H9 (cell line): ENCODE measurements around the gene NT5DC1. TPM values are rescaled to one million over a fixed set of nuclear protein-coding genes. Genes with fewer than 3 reads are reported as not detected.
A peak's percentile ranks its signal among the peaks of the same experiment; 100 is the strongest.

Experiments used
- DNase-seq: peaks from one replicate; pipeline ENCODE4 v3.0.0-alpha.2; 2017
- H2AFZ ChIP-seq: one replicate; pipeline ENCODE4 v1.6.1; 2013; ENCODE audit warnings: mild to moderate bottlenecking, low read length, control low read depth, moderate library complexity
- H2AK5ac ChIP-seq: 2 replicates; pipeline ENCODE4 v1.6.1; 2013; ENCODE audit warnings: low read length, control low read depth, mixed read lengths; ENCODE audit not compliant: insufficient read length
- H2BK120ac ChIP-seq: one replicate; pipeline ENCODE4 v1.6.1; 2013; ENCODE audit warnings: low read depth, mild to moderate bottlenecking, low read length, control low read depth, inconsistent platforms; ENCODE audit not compliant: poor library complexity, severe bottlenecking
- H2BK12ac ChIP-seq: 2 replicates; pipeline ENCODE4 v1.6.1; 2013; ENCODE audit warnings: low read length, control low read depth, mixed read lengths, low read depth; ENCODE audit not compliant: insufficient read length
- H2BK15ac ChIP-seq: 2 replicates; pipeline ENCODE4 v1.6.1; 2013; ENCODE audit warnings: low read depth, low read length, control low read depth
- H2BK20ac ChIP-seq: one replicate; pipeline ENCODE4 v1.6.1; 2013; ENCODE audit warnings: low read depth, mild to moderate bottlenecking, low read length, control low read depth, inconsistent platforms; ENCODE audit not compliant: poor library complexity, severe bottlenecking
- H2BK5ac ChIP-seq: 2 replicates; pipeline ENCODE4 v1.6.1; 2013; ENCODE audit warnings: low read length, control low read depth, mixed read lengths; ENCODE audit not compliant: insufficient read length
- H3K14ac ChIP-seq: 2 replicates; pipeline ENCODE4 v1.6.1; 2013; ENCODE audit warnings: low read length, control low read depth; ENCODE audit not compliant: insufficient read depth
- H3K18ac ChIP-seq: 2 replicates; pipeline ENCODE4 v1.6.1; 2013; ENCODE audit warnings: low read depth, mild to moderate bottlenecking, mixed read lengths, low read length, control low read depth; ENCODE audit not compliant: insufficient read length
- H3K23ac ChIP-seq: 2 replicates; pipeline ENCODE4 v1.6.1; 2013; ENCODE audit warnings: low read length, control low read depth, mixed read lengths, low read depth; ENCODE audit not compliant: insufficient read length
- H3K23me2 ChIP-seq: 2 replicates; pipeline ENCODE4 v1.6.1; 2013; ENCODE audit warnings: low read depth, mild to moderate bottlenecking, mixed read lengths, low read length, control low read depth; ENCODE audit not compliant: insufficient read length, poor library complexity, severe bottlenecking
- H3K27ac ChIP-seq: 2 replicates; pipeline ENCODE4 v1.5.1; 2013; ENCODE audit warnings: low read length, control low read depth, mixed read lengths, low read depth; ENCODE audit not compliant: insufficient read length
- H3K27me3 ChIP-seq: 2 replicates; pipeline ENCODE4 v1.6.1; 2013; ENCODE audit warnings: low read length, control low read depth, inconsistent platforms; ENCODE audit not compliant: insufficient read depth
- H3K4ac ChIP-seq: 2 replicates; pipeline ENCODE4 v1.6.1; 2013; ENCODE audit warnings: low read depth, mild to moderate bottlenecking, control low read depth, inconsistent platforms, low read length, moderate library complexity
- H3K4me1 ChIP-seq: 2 replicates; pipeline ENCODE4 v1.6.1; 2013; ENCODE audit warnings: low read length, control low read depth, inconsistent platforms; ENCODE audit not compliant: insufficient read depth
- H3K4me2 ChIP-seq: 2 replicates; pipeline ENCODE4 v1.6.1; 2013; ENCODE audit warnings: low read length, control low read depth, mixed read lengths; ENCODE audit not compliant: insufficient read length, insufficient read depth
- H3K56ac ChIP-seq: 2 replicates; pipeline ENCODE4 v1.6.1; 2013; ENCODE audit warnings: low read depth, mild to moderate bottlenecking, mixed read lengths, low read length, control low read depth; ENCODE audit not compliant: insufficient read length
- H3K79me1 ChIP-seq: 2 replicates; pipeline ENCODE4 v1.6.1; 2013; ENCODE audit warnings: low read depth, mild to moderate bottlenecking, moderate library complexity, low read length, control low read depth, inconsistent platforms; ENCODE audit not compliant: insufficient read depth, poor library complexity, severe bottlenecking
- H3K79me2 ChIP-seq: 2 replicates; pipeline ENCODE4 v1.6.1; 2013; ENCODE audit warnings: low read length, control low read depth, inconsistent platforms; ENCODE audit not compliant: insufficient read depth
- H3K9ac ChIP-seq: 2 replicates; pipeline ENCODE4 v1.6.1; 2013; ENCODE audit warnings: low read length, control low read depth, mixed read lengths; ENCODE audit not compliant: insufficient read length; ENCODE audit errors: extremely low read depth
- H3K9me3 ChIP-seq: one replicate; pipeline ENCODE4 v1.6.1; 2013; ENCODE audit warnings: low read depth, low read length, inconsistent platforms; ENCODE audit not compliant: control insufficient read depth
- H3T11ph ChIP-seq: one replicate; pipeline ENCODE4 v1.6.1; 2013; ENCODE audit warnings: mild to moderate bottlenecking, low read length, control low read depth, inconsistent platforms
- H4K20me1 ChIP-seq: one replicate; pipeline ENCODE4 v1.6.1; 2013; ENCODE audit not compliant: control insufficient read depth, insufficient read length, insufficient read depth
- H4K5ac ChIP-seq: 2 replicates; pipeline ENCODE4 v1.6.1; 2013; ENCODE audit warnings: low read depth, mild to moderate bottlenecking, mixed read lengths, low read length, control low read depth; ENCODE audit not compliant: insufficient read length
- H4K8ac ChIP-seq: replicated peaks from 2 replicates; pipeline ENCODE4 v1.6.1; 2013; ENCODE audit warnings: low read length, control low read depth, mixed read lengths, low read depth; ENCODE audit not compliant: insufficient read length
- H4K91ac ChIP-seq: 2 replicates; pipeline ENCODE4 v1.6.1; 2013; ENCODE audit warnings: low read depth, mild to moderate bottlenecking, moderate library complexity, mixed read lengths, low read length, control low read depth; ENCODE audit not compliant: insufficient read length
- H3K27ac Mint-ChIP-seq, 3 experiments: 2 replicates in 2 of 3; 3 replicates in 1 of 3; pipeline ENCODE4 v1.8.0; 2020 to 2021; ENCODE audit warnings: mixed read lengths in 3 of 3, mild to moderate bottlenecking in 1 of 3, moderate library complexity in 1 of 3
- H3K27me3 Mint-ChIP-seq: 2 replicates; pipeline ENCODE4 v1.8.0; 2021; ENCODE audit warnings: low read depth, mild to moderate bottlenecking, moderate library complexity, mixed read lengths
- H3K36me3 Mint-ChIP-seq, 3 experiments: 2 replicates in 2 of 3; 3 replicates in 1 of 3; pipeline ENCODE4 v1.8.0; 2020 to 2021; ENCODE audit warnings: low read depth in 3 of 3, mixed read lengths in 3 of 3; ENCODE audit not compliant: insufficient read depth in 1 of 3
- H3K4me1 Mint-ChIP-seq, 2 experiments: 2 replicates each; pipeline ENCODE4 v1.8.0; 2020; ENCODE audit warnings: mixed read lengths in 2 of 2
- H3K4me3 Mint-ChIP-seq, 2 experiments: 2 replicates in 1 of 2; 3 replicates in 1 of 2; pipeline ENCODE4 v1.8.0; 2020 to 2021; ENCODE audit warnings: mild to moderate bottlenecking in 2 of 2, mixed read lengths in 2 of 2, moderate library complexity in 1 of 2
- H3K9me3 Mint-ChIP-seq, 2 experiments: 2 replicates in 1 of 2; 3 replicates in 1 of 2; pipeline ENCODE4 v1.8.0; 2020; ENCODE audit warnings: mild to moderate bottlenecking in 2 of 2, mixed read lengths in 2 of 2, moderate library complexity in 1 of 2
- CTCF ChIP-seq: fragments of 200-600 bp; sonication (generic); conservative IDR thresholded peaks from 3 replicates; pipeline ENCODE4 v1.8.0; 2021; ENCODE audit warnings: antibody characterized with exemption, mild to moderate bottlenecking
- WGBS: extraction: QIAGEN DNeasy Blood & Tissue Kit; methylation state at CpG from one replicate; pipeline ENCODE4 v1.1.7; 2013; ENCODE audit warnings: missing lambda C conversion rate, low lambda C conversion rate, mixed read lengths; ENCODE audit not compliant: insufficient read length; ENCODE audit errors: extremely low coverage; 5-methylcytosine and 5-hydroxymethylcytosine counted together
- total RNA-seq: library from RNA; stranded (reverse); gene quantifications from 2 replicates; pipeline ENCODE4 v1.2.1, GENCODE V29; 2021

Gene NT5DC1
- total RNA-seq, 1 experiment from 2014 or later: 64.9 TPM

- H3K27ac Mint-ChIP-seq: peak overlapping the region in 2 of 3 experiments; percentile 32 to 91; a peak in 2 of 7 replicates
Observed at GRCh38 chr6:116156405-116157326, 56.0 kb downstream of the NT5DC1 start.

More at GRCh38 chr6:116156405-116157326, 56.0 kb downstream of the NT5DC1 start:
- Histone ChIP-seq H3K9ac (no peak overlapping the region), H4K5ac (no peak overlapping the region), H3K4me2 (no peak overlapping the region), H3T11ph (no peak overlapping the region), H2AK5ac (no peak overlapping the region), H3K79me2 (no peaks in the 10 kb centered on the region), H2BK120ac (no peak overlapping the region), H3K23me2 (no peaks in the 10 kb centered on the region), H3K79me1 (no peaks in the 10 kb centered on the region), H3K14ac (no peak overlapping the region), H4K8ac (no peak overlapping the region), H3K27me3 (no peaks in the 10 kb centered on the region), H3K4ac (no peak overlapping the region), H3K56ac (no peak overlapping the region), H2BK20ac (no peak overlapping the region), H3K27ac (no peak overlapping the region), H4K91ac (no peak overlapping the region), H3K18ac (no peak overlapping the region), H3K4me1 (peaks cover 4% of the 10 kb centered on the region; the same call in 1 of the 2 replicates), H3K23ac (no peak overlapping the region), H2BK12ac (no peak overlapping the region), H4K20me1 (no peaks in the 10 kb centered on the region), H3K9me3 (no peaks in the 10 kb centered on the region), H2BK15ac (no peak overlapping the region), H2AFZ (no peak overlapping the region), H2BK5ac (no peak overlapping the region)
- Mint-ChIP-seq H3K9me3 (peaks cover 0 to 4% of the 10 kb centered on the region in 2 experiments; a peak in 1 of 5 replicates), H3K36me3 (peaks cover 6 to 15% (median 11%) of the 10 kb centered on the region in 3 experiments), H3K4me1 (peaks cover 10 to 15% of the 10 kb centered on the region in 2 experiments), H3K27me3 (no peaks in the 10 kb centered on the region), H3K4me3 (no peak overlapping the region)
- no CpG with 5 or more reads among the region's 7 CpGs for WGBS
- no peak for TF ChIP-seq CTCF
- no peak for DNase-seq
